Activated CD8-positive, alpha-beta T cell treated with anti-CD3 and anti-CD28 coated beads for 36 hours (primary cell): ENCODE data around the gene C4B. TPM values are rescaled to one million over a fixed set of nuclear protein-coding genes. Genes with fewer than 3 reads are reported as not detected.
"Not testable (repeated sequence)": the region's sequence is repeated elsewhere in the genome, so short reads cannot be mapped to it uniquely, and the experiment has no call there.

ENCODE experiments used
- ATAC-seq: fragments of 200-7000 bp; cut with Tn5 transposase; one replicate; pipeline ENCODE4 v1.10.0; 2021; ENCODE audit warnings: mild to moderate bottlenecking, moderate library complexity
- CTCF ChIA-PET: fragments of 350-600 bp; sonication (Branson Sonifier 250); formaldehyde crosslinking; loops from one replicate; lab custom pipeline; 2021; ENCODE audit warnings: antibody characterized with exemption; lab: Charles Lee
- POLR2A ChIA-PET: fragments of 350-600 bp; sonication (Branson Sonifier 250); formaldehyde crosslinking; loops from one replicate; lab custom pipeline; 2021; ENCODE audit warnings: antibody characterized with exemption; lab: Charles Lee
- DNase-seq: peaks from one replicate; pipeline ENCODE4 v3.0.0-alpha.2; 2020
- H3K27ac Mint-ChIP-seq: one replicate; pipeline ENCODE4 v1.8.0; 2021; ENCODE audit warnings: mild to moderate bottlenecking, mixed read lengths
- H3K27me3 Mint-ChIP-seq: one replicate; pipeline ENCODE4 v1.8.0; 2021; ENCODE audit warnings: mixed read lengths
- H3K36me3 Mint-ChIP-seq: one replicate; pipeline ENCODE4 v1.8.0; 2021; ENCODE audit warnings: low read depth, mixed read lengths
- H3K4me1 Mint-ChIP-seq: one replicate; pipeline ENCODE4 v1.8.0; 2021; ENCODE audit warnings: low read depth, mixed read lengths
- H3K4me3 Mint-ChIP-seq: one replicate; pipeline ENCODE4 v1.8.0; 2021; ENCODE audit warnings: mild to moderate bottlenecking, moderate library complexity, mixed read lengths
- H3K9me3 Mint-ChIP-seq: one replicate; pipeline ENCODE4 v1.8.0; 2021; ENCODE audit warnings: mixed read lengths
- intact Hi-C: fragments of 100-400 bp; cut with micrococcal nuclease; formaldehyde crosslinking; loops from one replicate; pipeline ENCODE4 v1.10.0; 2022
- total RNA-seq, 2 experiments: library from RNA; stranded (reverse); gene quantifications; one replicate each; pipeline ENCODE4 v1.2.3, GENCODE V29; 2021

The C4B gene
- total RNA-seq, 2 experiments from 2014 or later, result 2.7 to 3.3 TPM

DNA sequence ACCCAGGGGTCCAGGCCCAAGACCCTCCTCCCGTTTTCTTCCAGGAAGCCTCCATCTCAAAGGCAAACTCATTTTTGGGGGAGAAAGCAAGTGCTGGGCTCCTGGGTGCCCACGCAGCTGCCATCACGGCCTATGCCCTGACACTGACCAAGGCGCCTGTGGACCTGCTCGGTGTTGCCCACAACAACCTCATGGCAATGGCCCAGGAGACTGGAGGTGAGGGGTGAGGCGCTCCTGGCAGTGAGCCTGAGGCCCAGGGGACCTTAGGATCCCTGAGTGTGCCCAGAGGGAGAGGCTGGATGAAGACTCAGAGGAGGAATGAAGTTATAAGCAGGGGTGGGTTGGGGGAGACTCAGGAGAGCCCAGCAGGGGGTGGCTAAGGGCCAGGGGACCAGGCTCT is 18.2 kb upstream of the C4B start:
- H3K36me3 Mint-ChIP-seq, result not testable (repeated sequence)

GRCh38 chr6:32002546-32003268 is 11.9 kb upstream of the C4B start:
- CTCF ChIA-PET, POLR2A ChIA-PET: not testable (repeated sequence)

More for the DNA sequence above, 18.2 kb upstream of the C4B start:
- H3K4me1 Mint-ChIP-seq, POLR2A ChIA-PET, CTCF ChIA-PET, H3K4me3 Mint-ChIP-seq, DNase-seq, H3K9me3 Mint-ChIP-seq, H3K27ac Mint-ChIP-seq, ATAC-seq, H3K27me3 Mint-ChIP-seq, intact Hi-C loops: not testable (repeated sequence)

GRCh38 chr6:32003301-32003700 is 11.3 kb upstream of the C4B start:
- ATAC-seq, H3K27me3 Mint-ChIP-seq, POLR2A ChIA-PET, DNase-seq, H3K4me1 Mint-ChIP-seq, intact Hi-C loops, H3K27ac Mint-ChIP-seq, CTCF ChIA-PET, H3K9me3 Mint-ChIP-seq, H3K36me3 Mint-ChIP-seq, H3K4me3 Mint-ChIP-seq: not testable (repeated sequence)

More at GRCh38 chr6:32002546-32003268, 11.9 kb upstream of the C4B start:
- ATAC-seq, H3K9me3 Mint-ChIP-seq, H3K36me3 Mint-ChIP-seq, H3K27me3 Mint-ChIP-seq, H3K27ac Mint-ChIP-seq, intact Hi-C loops, DNase-seq, H3K4me3 Mint-ChIP-seq, H3K4me1 Mint-ChIP-seq: not testable (repeated sequence)

DNA sequence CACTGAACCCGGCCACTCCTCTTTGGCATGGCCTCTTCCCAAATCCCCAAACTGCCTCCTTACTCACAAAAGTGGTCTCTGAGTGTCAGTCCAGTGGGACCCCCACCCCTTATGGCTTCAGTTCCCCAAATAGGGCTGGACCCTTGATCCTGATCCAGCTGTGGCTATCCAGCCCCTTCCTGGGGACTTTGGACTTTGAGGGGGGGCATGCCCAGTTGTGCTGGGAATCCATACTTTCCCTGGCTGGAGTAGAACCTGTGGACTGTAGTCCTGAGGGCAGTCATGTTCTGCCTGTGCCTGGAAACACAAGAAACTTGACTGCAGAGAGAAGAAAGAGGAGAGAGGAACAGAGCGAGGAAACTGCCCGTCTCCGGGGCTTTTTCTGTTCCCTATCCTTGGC is 10.2 kb upstream of the C4B start:
- H3K4me1 Mint-ChIP-seq, H3K27ac Mint-ChIP-seq, DNase-seq, POLR2A ChIA-PET, H3K9me3 Mint-ChIP-seq, ATAC-seq, intact Hi-C loops, H3K27me3 Mint-ChIP-seq, H3K4me3 Mint-ChIP-seq, H3K36me3 Mint-ChIP-seq, CTCF ChIA-PET: not testable (repeated sequence)

DNA sequence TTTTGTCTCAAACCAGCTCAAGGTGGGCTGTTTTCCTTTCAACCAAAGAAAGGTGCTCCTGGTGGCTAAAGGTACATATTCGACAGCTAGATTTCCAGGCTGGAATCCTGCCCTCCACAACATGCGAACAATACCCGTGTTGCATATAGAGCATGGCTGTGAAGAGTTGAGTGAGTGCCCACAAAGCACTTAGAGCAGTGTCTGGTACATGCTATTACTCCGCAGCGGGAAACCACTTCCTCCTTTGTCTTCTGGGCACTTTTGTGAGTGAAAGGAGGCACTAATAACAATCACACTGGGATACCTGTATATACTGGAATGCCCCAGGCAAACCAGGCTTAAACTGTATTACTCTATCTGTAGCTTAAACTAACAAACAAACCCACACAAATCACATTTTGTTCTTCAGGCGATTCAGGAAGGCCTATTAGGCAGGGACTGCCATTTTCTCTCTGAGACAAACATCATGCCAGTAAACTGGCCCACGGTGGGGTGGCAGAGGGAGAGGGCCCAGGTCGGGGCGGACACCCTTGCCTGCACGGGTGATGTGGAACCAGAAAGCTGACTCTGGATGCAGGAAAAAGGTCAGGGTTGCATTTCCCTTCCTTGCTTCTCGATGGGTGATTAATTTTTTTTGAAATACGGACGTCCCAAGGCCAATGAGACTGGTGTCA is 9.6 kb upstream of the C4B start:
- H3K36me3 Mint-ChIP-seq, H3K27me3 Mint-ChIP-seq, H3K27ac Mint-ChIP-seq, H3K4me1 Mint-ChIP-seq, POLR2A ChIA-PET, H3K4me3 Mint-ChIP-seq, DNase-seq, CTCF ChIA-PET, intact Hi-C loops, H3K9me3 Mint-ChIP-seq: not testable (repeated sequence)
- peak; percentile 87 for ATAC-seq

DNA sequence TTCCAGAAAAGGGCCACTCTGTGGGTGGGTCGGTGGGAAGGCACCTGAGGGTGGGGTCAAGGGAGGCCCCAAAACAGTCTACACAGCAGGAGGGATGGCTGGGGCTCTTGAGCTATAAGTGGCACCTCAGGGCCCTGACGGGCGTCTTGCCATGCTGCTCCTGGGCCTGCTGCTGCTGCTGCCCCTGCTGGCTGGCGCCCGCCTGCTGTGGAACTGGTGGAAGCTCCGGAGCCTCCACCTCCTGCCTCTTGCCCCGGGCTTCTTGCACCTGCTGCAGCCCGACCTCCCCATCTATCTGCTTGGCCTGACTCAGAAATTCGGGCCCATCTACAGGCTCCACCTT is 9.1 kb upstream of the C4B start:
- POLR2A ChIA-PET, result interaction anchor here (0.6 kb wide), 1 partner anchor 673 kb away, joined by 5 read pairs; no protein-coding TSS in a partner anchor
- H3K36me3 Mint-ChIP-seq, H3K9me3 Mint-ChIP-seq, DNase-seq, H3K27ac Mint-ChIP-seq, H3K4me1 Mint-ChIP-seq, CTCF ChIA-PET, intact Hi-C loops, H3K27me3 Mint-ChIP-seq, ATAC-seq, H3K4me3 Mint-ChIP-seq: not testable (repeated sequence)

GRCh38 chr6:32005991-32006529 is 8.5 kb upstream of the C4B start:
- H3K27me3 Mint-ChIP-seq, intact Hi-C loops, H3K9me3 Mint-ChIP-seq, ATAC-seq, H3K4me3 Mint-ChIP-seq, DNase-seq, H3K4me1 Mint-ChIP-seq, CTCF ChIA-PET, H3K36me3 Mint-ChIP-seq, H3K27ac Mint-ChIP-seq: not testable (repeated sequence)
- POLR2A ChIA-PET, result interaction anchor here (0.6 kb wide), 1 partner anchor 674 kb away, joined by 5 read pairs; no protein-coding TSS in a partner anchor

GRCh38 chr6:32007086-32007485 is 7.5 kb upstream of the C4B start:
- H3K9me3 Mint-ChIP-seq, DNase-seq, POLR2A ChIA-PET, H3K4me1 Mint-ChIP-seq, H3K36me3 Mint-ChIP-seq, H3K27me3 Mint-ChIP-seq, H3K27ac Mint-ChIP-seq, H3K4me3 Mint-ChIP-seq, ATAC-seq, CTCF ChIA-PET, intact Hi-C loops: not testable (repeated sequence)

- H3K4me3 Mint-ChIP-seq, H3K27me3 Mint-ChIP-seq, ATAC-seq, H3K4me1 Mint-ChIP-seq, H3K36me3 Mint-ChIP-seq, H3K27ac Mint-ChIP-seq, intact Hi-C loops, CTCF ChIA-PET, POLR2A ChIA-PET, DNase-seq, H3K9me3 Mint-ChIP-seq: not testable (repeated sequence)
These were observed 6.6 kb upstream of the C4B start for GRCh38 chr6:32008037-32008436.

GRCh38 chr6:32008616-32009015 is 6.0 kb upstream of the C4B start:
- intact Hi-C loops, H3K27ac Mint-ChIP-seq, H3K27me3 Mint-ChIP-seq, H3K4me3 Mint-ChIP-seq, H3K36me3 Mint-ChIP-seq, CTCF ChIA-PET, DNase-seq, ATAC-seq, POLR2A ChIA-PET, H3K4me1 Mint-ChIP-seq, H3K9me3 Mint-ChIP-seq: not testable (repeated sequence)

- H3K27ac Mint-ChIP-seq, H3K4me1 Mint-ChIP-seq, CTCF ChIA-PET, intact Hi-C loops, H3K9me3 Mint-ChIP-seq, H3K36me3 Mint-ChIP-seq, DNase-seq, H3K27me3 Mint-ChIP-seq, POLR2A ChIA-PET, ATAC-seq, H3K4me3 Mint-ChIP-seq: not testable (repeated sequence)
These were observed 5.1 kb upstream of the C4B start for GRCh38 chr6:32009537-32009936.
